Measurements from ENCODE around the gene VPS50. TPM values are rescaled to one million over a fixed set of nuclear protein-coding genes. Genes with fewer than 3 reads are reported as not detected.

VPS50 gene
- total and polyA plus RNA-seq, 2 donors (not counting 3 experiments of a cell fraction or from before 2014, with no cell fraction given) = 6.6 to 25.6 TPM

DNA sequence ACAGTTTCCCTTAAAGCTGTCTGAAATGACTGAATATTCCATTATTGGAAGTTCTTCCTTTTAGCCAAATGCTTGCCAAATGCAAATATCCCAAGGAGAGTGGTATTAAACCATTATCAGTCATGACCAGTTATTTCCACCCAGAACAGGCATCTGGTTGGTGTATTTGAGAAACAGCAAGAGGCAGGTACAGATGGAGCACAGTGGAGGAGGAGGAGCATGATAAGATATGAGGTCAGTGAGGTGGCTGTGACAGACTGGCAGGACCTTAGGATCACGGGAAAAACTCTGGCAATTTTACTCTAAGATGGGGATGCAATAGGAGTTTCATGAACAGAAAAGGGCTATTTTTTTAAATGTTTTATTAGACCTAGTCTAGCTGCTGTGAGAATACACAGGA lies 12.3 kb upstream of the VPS50 start:
- no peak overlapping the region for H3K27ac ChIP-seq (ENCODE audit: insufficient read depth, low read depth, low read length)
- H3K36me3 ChIP-seq (ENCODE audit: control insufficient read depth in 2 of 2, extremely low read depth in 1 of 2, insufficient read depth in 2 of 2, low read length in 2 of 2) = no peaks in the 10 kb centered on the region
- H4K20me1 ChIP-seq (replicated peaks; ENCODE audit: control insufficient read depth, extremely low read depth, insufficient read depth, low read length) = no peaks in the 10 kb centered on the region
- intact Hi-C loops (cut with micrococcal nuclease) = loop anchor here (10.0 kb wide), 1 partner anchor 335 kb away; no protein-coding TSS in a partner anchor
- H2AFZ ChIP-seq (ENCODE audit: low read depth, low read length) = no peak overlapping the region
- no peak overlapping the region for H3K4me3 ChIP-seq (replicated peaks in 1 of 3; ENCODE audit: insufficient read depth in 1 of 3, low read depth in 1 of 3, low read length in 3 of 3)
- H3K9me1 ChIP-seq (replicated peaks; ENCODE audit: control insufficient read depth, extremely low read depth, insufficient read depth, low read length) = no peaks in the 10 kb centered on the region
- TF ChIP-seq MYC (IDR thresholded peaks at IDR 0.05; ENCODE audit: low read depth, low read length) (no peak), GATA2 (IDR thresholded peaks at IDR 0.05; ENCODE audit: insufficient read depth, insufficient read length, low read depth, low read length) (no peak), JUN (IDR thresholded peaks at IDR 0.05; ENCODE audit: borderline replicate concordance, insufficient read depth, insufficient read length, low read depth) (no peak), EZH2 (IDR thresholded peaks at IDR 0.05; ENCODE audit: borderline replicate concordance, low read depth, low read length, severe bottlenecking) (no peak), POLR2A (IDR thresholded peaks at IDR 0.05; ENCODE audit: low read depth, low read length) (no peak), POLR2AphosphoS5 (IDR thresholded peaks at IDR 0.05; ENCODE audit: insufficient read depth, low read depth, low read length) (no peak), FOS (IDR thresholded peaks at IDR 0.05; ENCODE audit: borderline replicate concordance, insufficient read depth, low read length) (no peak)
- TF ChIP-seq, protein P1, sequence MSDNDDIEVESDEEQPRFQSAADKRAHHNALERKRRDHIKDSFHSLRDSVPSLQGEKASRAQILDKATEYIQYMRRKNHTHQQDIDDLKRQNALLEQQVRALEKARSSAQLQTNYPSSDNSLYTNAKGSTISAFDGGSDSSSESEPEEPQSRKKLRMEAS (IDR thresholded peaks at IDR 0.05; ENCODE audit: insufficient read depth, insufficient read length) = no peak
- TF ChIP-seq, protein P2, sequence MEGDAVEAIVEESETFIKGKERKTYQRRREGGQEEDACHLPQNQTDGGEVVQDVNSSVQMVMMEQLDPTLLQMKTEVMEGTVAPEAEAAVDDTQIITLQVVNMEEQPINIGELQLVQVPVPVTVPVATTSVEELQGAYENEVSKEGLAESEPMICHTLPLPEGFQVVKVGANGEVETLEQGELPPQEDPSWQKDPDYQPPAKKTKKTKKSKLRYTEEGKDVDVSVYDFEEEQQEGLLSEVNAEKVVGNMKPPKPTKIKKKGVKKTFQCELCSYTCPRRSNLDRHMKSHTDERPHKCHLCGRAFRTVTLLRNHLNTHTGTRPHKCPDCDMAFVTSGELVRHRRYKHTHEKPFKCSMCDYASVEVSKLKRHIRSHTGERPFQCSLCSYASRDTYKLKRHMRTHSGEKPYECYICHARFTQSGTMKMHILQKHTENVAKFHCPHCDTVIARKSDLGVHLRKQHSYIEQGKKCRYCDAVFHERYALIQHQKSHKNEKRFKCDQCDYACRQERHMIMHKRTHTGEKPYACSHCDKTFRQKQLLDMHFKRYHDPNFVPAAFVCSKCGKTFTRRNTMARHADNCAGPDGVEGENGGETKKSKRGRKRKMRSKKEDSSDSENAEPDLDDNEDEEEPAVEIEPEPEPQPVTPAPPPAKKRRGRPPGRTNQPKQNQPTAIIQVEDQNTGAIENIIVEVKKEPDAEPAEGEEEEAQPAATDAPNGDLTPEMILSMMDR (IDR thresholded peaks at IDR 0.05; ENCODE audit: extremely low read depth in 1 of 2, insufficient read depth in 1 of 2, low read depth in 1 of 2, low read length in 2 of 2) = no peak
- H3K4me1 ChIP-seq (ENCODE audit: control insufficient read depth, extremely low read depth, insufficient read depth, low read length) = no peaks in the 10 kb centered on the region
- CTCF ChIA-PET = interaction anchor here (1.3 kb wide), 1 partner anchor 48 kb away, joined by 3 read pairs; no protein-coding TSS in a partner anchor
- H3K4me2 ChIP-seq (ENCODE audit: insufficient read depth, low read length) = no peak overlapping the region
- no peaks in the 10 kb centered on the region for H3K9me3 ChIP-seq (replicated peaks; ENCODE audit: control insufficient read depth, insufficient read depth, low read length)
- POLR2A ChIA-PET = no interaction called here
- dilution Hi-C loops (cut with MboI; ENCODE audit: extremely low pct_ligation_motif_present, low sequenced_read_pairs) = no loop called here
- H3K27me3 ChIP-seq (ENCODE audit: control insufficient read depth in 2 of 2, insufficient read depth in 2 of 2, low read length in 2 of 2) = peaks cover 4 to 26% of the 10 kb centered on the region in 2 experiments
- H3K79me2 ChIP-seq (ENCODE audit: control insufficient read depth, insufficient read depth, low read length) = no peaks in the 10 kb centered on the region
- FAIRE-seq (no peak), DNase-seq (ENCODE audit: low read depth, low spot score) (no peak)
- no peak overlapping the region for H3K9ac ChIP-seq (replicated peaks; ENCODE audit: extremely low read depth, insufficient read depth, low read length)
- no TSS peak for BruUV-seq (replicated peaks)
